K562 (cell line): ENCODE data around the gene LY6G6F. TPM values are rescaled to one million over a fixed set of nuclear protein-coding genes. Genes with fewer than 3 reads are reported as not detected.

Experiments
- ATAC-seq: fragments of 200-7000 bp; cut with Tn5 transposase; 3 replicates; pipeline ENCODE4 v1.9.1; 2020; ENCODE audit warnings: moderate library complexity
- BruUV-seq: library from RNA; stranded (reverse); fragments of 400-500 nt; replicated peaks from 2 replicates; lab custom pipeline; 2021; lab: Mats Ljungman, UMichigan
- CTCF ChIA-PET: fragments of 300-600 bp; formaldehyde crosslinking; extraction: SDS; loops from one replicate; lab custom pipeline; 2021; ENCODE audit warnings: low intra/inter-chr PET ratio; lab: Yijun Ruan, JAX
- POLR2A ChIA-PET: fragments of 300-600, 350-650 bp; sonication (Branson Sonifier 250); formaldehyde crosslinking; extraction: SDS; loops from one replicate; lab custom pipeline; 2021; ENCODE audit warnings: antibody characterized with exemption, inconsistent platforms; lab: Yijun Ruan, JAX
- DNase-seq, 4 experiments: peaks; one replicate each; pipeline versions ENCODE4 v3.0.0 to v3.0.0-alpha.2; 2011 to 2018; ENCODE audit warnings: low spot score in 3 of 4, mixed read lengths in 3 of 4; ENCODE audit errors: extremely low read depth in 1 of 4
- FAIRE-seq: peaks from 2 replicates; lab custom pipeline; 2011; peaks lifted over from hg19 to GRCh38; lab: Jason Lieb, UNC
- H2AFZ ChIP-seq: 2 replicates; pipeline ENCODE4 v1.6.0; 2011; ENCODE audit warnings: low read depth, low read length, control low read depth, inconsistent platforms
- H3K27ac ChIP-seq: fragments of 200-600 bp; 3 replicates; pipeline ENCODE4 v1.8.0; 2011; ENCODE audit warnings: low read depth, mild to moderate bottlenecking, control low read depth, inconsistent platforms, low read length, moderate library complexity, mixed read lengths; ENCODE audit errors: extremely low read depth
- H3K27me3 ChIP-seq, 2 experiments: fragments of 300-600 bp in 1 of 2; 2 replicates in 1 of 2; 3 replicates in 1 of 2; pipeline versions ENCODE4 v1.6.0 to v1.8.0; 2011; ENCODE audit warnings: inconsistent platforms in 2 of 2, low read length in 2 of 2, mild to moderate bottlenecking in 1 of 2, mixed read lengths in 1 of 2, moderate library complexity in 1 of 2; ENCODE audit not compliant: control insufficient read depth in 2 of 2, insufficient read depth in 2 of 2
- H3K36me3 ChIP-seq: fragments of 300-600 bp; 3 replicates; pipeline ENCODE4 v1.8.0; 2011; ENCODE audit warnings: mild to moderate bottlenecking, low read length, inconsistent platforms; ENCODE audit not compliant: control insufficient read depth, insufficient read depth
- H3K4me1 ChIP-seq, 2 experiments: fragments of 200-600 bp in 1 of 2; replicated peaks in 1 of 2; 2 replicates in 1 of 2; 3 replicates in 1 of 2; pipeline versions ENCODE4 v1.5.1 to v1.8.0; 2011; ENCODE audit warnings: inconsistent platforms in 2 of 2, low read length in 2 of 2, mild to moderate bottlenecking in 1 of 2, mixed read lengths in 1 of 2, moderate library complexity in 1 of 2; ENCODE audit not compliant: control insufficient read depth in 2 of 2, insufficient read depth in 2 of 2
- H3K4me2 ChIP-seq: 2 replicates; pipeline ENCODE4 v1.6.1; 2011; ENCODE audit warnings: low read length, control low read depth, inconsistent platforms, mixed read lengths; ENCODE audit not compliant: insufficient read depth
- H3K4me3 ChIP-seq: fragments of 200-600 bp; sonication (generic), shearing (Covaris generic); 2 replicates; pipeline ENCODE4 v1.5.1; 2016; ENCODE audit warnings: control low read depth, inconsistent platforms
- H3K79me2 ChIP-seq: fragments of 200-600 bp; 3 replicates; pipeline ENCODE4 v1.8.0; 2011; ENCODE audit warnings: low read length, inconsistent platforms; ENCODE audit not compliant: control insufficient read depth, insufficient read depth
- H3K9ac ChIP-seq, 2 experiments: 2 replicates each; pipeline versions ENCODE4 v1.6.0 to v1.6.1; 2011; ENCODE audit warnings: low read depth in 2 of 2, low read length in 2 of 2, control low read depth in 1 of 2, inconsistent platforms in 1 of 2, mild to moderate bottlenecking in 1 of 2, mixed read lengths in 1 of 2; ENCODE audit not compliant: insufficient read depth in 1 of 2
- H3K9me1 ChIP-seq: one replicate; pipeline ENCODE4 v1.6.0; 2011; ENCODE audit warnings: inconsistent platforms, mild to moderate bottlenecking, low read length, moderate library complexity; ENCODE audit not compliant: control insufficient read depth, insufficient read depth
- H3K9me3 ChIP-seq: replicated peaks from 2 replicates; pipeline ENCODE4 v1.5.1; 2011; ENCODE audit warnings: low read depth, low read length, inconsistent platforms; ENCODE audit not compliant: control insufficient read depth, insufficient read depth
- H4K20me1 ChIP-seq: replicated peaks from 2 replicates; pipeline ENCODE4 v1.6.1; 2011; ENCODE audit warnings: low read length, inconsistent platforms, mixed read lengths; ENCODE audit not compliant: control insufficient read depth, insufficient read depth
- CHCHD3 ChIP-seq: fragments of 250-450 bp; sonication (Bioruptor Pico); IDR thresholded peaks from 2 replicates; pipeline ENCODE4 v2.1.2; 2022; ENCODE audit warnings: mild to moderate bottlenecking
- ID3 ChIP-seq, 2 experiments: fragments of 250-450 bp in 1 of 2; fragments of 450-650 bp in 1 of 2; sonication (Bioruptor Pico) in 1 of 2; IDR thresholded peaks; 2 replicates each; pipeline versions ENCODE4 v1.6.1 to v1.8.0; 2016 to 2021; ENCODE audit warnings: mild to moderate bottlenecking in 2 of 2, moderate library complexity in 2 of 2, missing compliant biosample characterization in 1 of 2, missing genetic modification characterization in 1 of 2
- L3MBTL2 ChIP-seq: fragments of 450-650 bp; IDR thresholded peaks from 2 replicates; pipeline ENCODE4 v1.6.1; 2016; ENCODE audit warnings: mild to moderate bottlenecking, moderate library complexity
- PKNOX1 ChIP-seq: fragments of 450-650 bp; IDR thresholded peaks from 2 replicates; pipeline ENCODE4 v1.6.1; 2016
- RB1 ChIP-seq: fragments of 450-650 bp; IDR thresholded peaks from 2 replicates; pipeline ENCODE4 v1.6.1; 2017; ENCODE audit warnings: low read depth, mild to moderate bottlenecking
- ZC3H8 ChIP-seq: fragments of 450-650 bp; IDR thresholded peaks from 2 replicates; pipeline ENCODE4 v1.6.1; 2017
- ZNF785 ChIP-seq: fragments of 250-450 bp; sonication (Bioruptor Pico); IDR thresholded peaks from 2 replicates; pipeline ENCODE4 v1.4.0; 2020; ENCODE audit warnings: mild to moderate bottlenecking
- WGBS: fragments of 100-300 bp; shearing (Covaris generic); methylation state at CpG from one replicate; pipeline ENCODE4 v1.1.6; 2016; ENCODE audit warnings: low coverage, mixed read lengths; ENCODE audit not compliant: insufficient coverage; ENCODE audit errors: missing lambda C conversion rate; 5-methylcytosine and 5-hydroxymethylcytosine counted together
- in situ Hi-C: fragments of 300-500 bp; cut with MboI; formaldehyde crosslinking; loops from 4 replicates; pipeline ENCODE4 v1.15.0; 2018; ENCODE audit warnings: inconsistent platforms, mixed read lengths
- intact Hi-C: fragments of 100-400 bp; cut with micrococcal nuclease; formaldehyde crosslinking; loops from 2 replicates; pipeline ENCODE4 v1.14.2; 2022
- polyA plus RNA-seq, 8 experiments: library from polyadenylated mRNA; depleted of rRNA in 4 of 8; stranded (reverse) in 5 of 8; unstranded in 3 of 8; fragments of >200 nt; fragmentation: Nextera tagmentation in 2 of 8; fragmentation: Illumina TruSeq in 1 of 8; extraction: Ambion mirVana in 2 of 8; extraction: Trizol in 1 of 8; gene quantifications; 2 replicates each; pipeline versions ENCODE4 v1.2.1 to v1.2.3, GENCODE V29; 2011 to 2014; ENCODE audit warnings: inconsistent platforms in 1 of 8, missing spikeins in 1 of 8
- total RNA-seq, 7 experiments: library from RNA; depleted of rRNA in 6 of 7; stranded (reverse); fragments of >200 nt in 6 of 7; fragmentation: Illumina TruSeq in 2 of 7; extraction: Trizol in 2 of 7; gene quantifications; 2 replicates each; pipeline versions ENCODE4 v1.2.1 to v1.2.3, GENCODE V29; 2011 to 2021; ENCODE audit warnings: low replicate concordance in 1 of 7
- TF ChIP-seq, protein P1 (sequence below): sonication (generic); formaldehyde crosslinking; IDR thresholded peaks from 2 replicates; pipeline ENCODE4 v1.8.0; 2022; ENCODE audit warnings: mild to moderate bottlenecking, missing genetic modification reagents
- TF ChIP-seq, protein P2 (sequence below): fragments of 250-450 bp; sonication (Bioruptor Pico); IDR thresholded peaks from 2 replicates; pipeline ENCODE4 v1.5.0; 2021; ENCODE audit warnings: mild to moderate bottlenecking, moderate library complexity
- TF ChIP-seq, protein P3 (sequence below): sonication (generic); formaldehyde crosslinking; IDR thresholded peaks from 2 replicates; pipeline ENCODE4 v1.8.1; 2023; ENCODE audit warnings: mild to moderate bottlenecking, missing genetic modification reagents

LY6G6F gene
- total and polyA plus RNA-seq, 9 of the 15 experiments (the other 6 are each of a cell fraction or from before 2014, with no cell fraction given): 0.14 to 0.50 (median 0.28) TPM; not detected in 2

- ATAC-seq (no peak), FAIRE-seq (no peak), DNase-seq (no peak)
- BruUV-seq: no TSS peak
- Histone ChIP-seq H3K4me3 (no peak overlapping the region), H3K9me1 (peaks cover 5% of the 10 kb centered on the region), H3K9ac (peak overlapping the region in 1 of 2 experiments; percentile 59; a peak in 2 of 4 replicates), H3K27me3 (no peaks in the 10 kb centered on the region), H3K4me1 (peaks cover 38 to 40% of the 10 kb centered on the region in 2 experiments), H3K4me2 (no peak overlapping the region), H3K36me3 (peaks cover 87% of the 10 kb centered on the region), H2AFZ (no peak overlapping the region), H4K20me1 (no peaks in the 10 kb centered on the region), H3K9me3 (no peaks in the 10 kb centered on the region), H3K79me2 (peaks cover 9% of the 10 kb centered on the region; the same call in 2 of the 3 replicates), H3K27ac (no peak overlapping the region)
- intact Hi-C loops (no loop called here), in situ Hi-C loops (no loop called here)
- TF ChIP-seq PKNOX1 (peak; percentile 80), RB1 (0 out of 2 replicates have a peak, but pooled peaks have one; percentile 10), ID3 (CRISPR knock-in tag; IDR thresholded peaks at IDR 0.05) (0 out of 2 replicates have a peak, but pooled peaks have one; percentile 67), ID3 (tag; IDR thresholded peaks at IDR 0.05) (no peak), L3MBTL2 (no peak), ZC3H8 (no peak), CHCHD3 (CRISPR knock-in tag) (no peak), ZNF785 (CRISPR knock-in tag) (no peak)
- TF ChIP-seq, protein P1, sequence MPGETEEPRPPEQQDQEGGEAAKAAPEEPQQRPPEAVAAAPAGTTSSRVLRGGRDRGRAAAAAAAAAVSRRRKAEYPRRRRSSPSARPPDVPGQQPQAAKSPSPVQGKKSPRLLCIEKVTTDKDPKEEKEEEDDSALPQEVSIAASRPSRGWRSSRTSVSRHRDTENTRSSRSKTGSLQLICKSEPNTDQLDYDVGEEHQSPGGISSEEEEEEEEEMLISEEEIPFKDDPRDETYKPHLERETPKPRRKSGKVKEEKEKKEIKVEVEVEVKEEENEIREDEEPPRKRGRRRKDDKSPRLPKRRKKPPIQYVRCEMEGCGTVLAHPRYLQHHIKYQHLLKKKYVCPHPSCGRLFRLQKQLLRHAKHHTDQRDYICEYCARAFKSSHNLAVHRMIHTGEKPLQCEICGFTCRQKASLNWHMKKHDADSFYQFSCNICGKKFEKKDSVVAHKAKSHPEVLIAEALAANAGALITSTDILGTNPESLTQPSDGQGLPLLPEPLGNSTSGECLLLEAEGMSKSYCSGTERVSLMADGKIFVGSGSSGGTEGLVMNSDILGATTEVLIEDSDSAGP (CRISPR knock-in tag): no peak
- TF ChIP-seq, protein P2, sequence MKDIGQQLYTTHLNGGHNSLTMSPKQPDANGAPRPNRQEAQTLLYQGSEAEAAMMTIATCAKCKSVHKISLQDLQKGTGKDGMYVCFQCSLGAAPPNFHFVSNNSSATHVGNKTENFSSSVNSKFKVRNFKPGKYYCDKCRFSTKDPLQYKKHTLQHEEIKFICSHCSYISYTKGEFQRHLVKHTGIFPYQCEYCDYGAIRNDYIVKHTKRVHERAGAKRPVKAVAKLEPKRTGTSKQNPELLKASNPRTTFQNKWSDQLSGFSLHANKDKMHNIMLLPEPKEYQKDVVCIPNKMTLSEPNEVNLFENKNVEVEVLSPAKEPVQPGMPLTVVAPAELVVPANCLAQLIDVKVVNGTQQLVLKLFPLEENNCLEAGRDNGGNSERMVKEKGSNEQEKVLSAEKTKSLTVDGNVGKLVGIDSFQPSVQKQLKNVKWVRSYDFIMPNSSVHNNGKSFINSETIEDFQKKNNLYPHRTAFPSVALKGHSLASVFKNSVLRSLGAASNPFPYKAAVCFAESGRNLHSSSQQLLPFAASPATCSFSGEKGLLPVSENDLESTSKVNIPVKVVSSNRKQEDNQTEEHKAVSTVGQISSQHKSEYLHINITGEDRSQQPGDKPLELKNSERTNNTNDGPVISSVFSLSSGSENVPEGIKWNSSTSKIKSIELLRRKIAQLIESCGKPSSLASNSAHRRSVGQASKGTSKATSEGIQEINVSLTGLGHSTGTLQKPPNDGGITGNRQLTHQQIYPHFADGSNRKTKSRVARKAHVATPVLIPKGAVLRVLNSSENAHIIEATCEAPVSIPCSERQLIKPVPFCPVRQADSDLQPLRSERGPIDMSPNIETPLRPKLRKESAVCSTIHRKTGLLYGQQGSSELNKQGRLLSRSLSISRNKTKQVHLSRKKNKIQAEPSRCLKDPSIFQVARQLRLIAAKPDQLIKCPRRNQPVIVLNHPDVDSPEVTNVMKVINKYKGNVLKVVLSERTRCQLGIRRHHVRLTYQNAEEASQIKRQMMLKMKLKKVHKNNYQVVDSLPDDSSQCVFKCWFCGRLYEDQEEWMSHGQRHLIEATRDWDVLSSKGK (CRISPR knock-in tag): no peak
- TF ChIP-seq, protein P3, sequence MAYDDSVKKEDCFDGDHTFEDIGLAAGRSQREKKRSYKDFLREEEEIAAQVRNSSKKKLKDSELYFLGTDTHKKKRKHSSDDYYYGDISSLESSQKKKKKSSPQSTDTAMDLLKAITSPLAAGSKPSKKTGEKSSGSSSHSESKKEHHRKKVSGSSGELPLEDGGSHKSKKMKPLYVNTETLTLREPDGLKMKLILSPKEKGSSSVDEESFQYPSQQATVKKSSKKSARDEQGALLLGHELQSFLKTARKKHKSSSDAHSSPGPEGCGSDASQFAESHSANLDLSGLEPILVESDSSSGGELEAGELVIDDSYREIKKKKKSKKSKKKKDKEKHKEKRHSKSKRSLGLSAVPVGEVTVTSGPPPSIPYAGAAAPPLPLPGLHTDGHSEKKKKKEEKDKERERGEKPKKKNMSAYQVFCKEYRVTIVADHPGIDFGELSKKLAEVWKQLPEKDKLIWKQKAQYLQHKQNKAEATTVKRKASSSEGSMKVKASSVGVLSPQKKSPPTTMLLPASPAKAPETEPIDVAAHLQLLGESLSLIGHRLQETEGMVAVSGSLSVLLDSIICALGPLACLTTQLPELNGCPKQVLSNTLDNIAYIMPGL (CRISPR knock-in tag): no peak
- ChIA-PET CTCF (no interaction called here), POLR2A (interaction anchor here (0.8 to 7.1 kb wide), 15 partner anchors 9 to 163 kb away, joined by 3 to 158 read pairs (median 7); partner anchors contain the start of genes ABHD16A, CLIC1, DDAH2 and GPANK1)
- 67% methylated on average over 6 of the region's 6 CpGs for WGBS
These were observed 13.1 kb upstream of the LY6G6F start for GRCh38 chr6:31693535-31693934.
